NCI-H2029 (cell line): ENCODE results near the gene SH3BGR.
"Not testable (repeated sequence)": the region's sequence is repeated elsewhere in the genome, so short reads cannot be mapped to it uniquely, and the experiment has no call there.

ENCODE experiments used
- DNase-seq: peaks from one replicate; lab custom pipeline; 2025; lab: John Stamatoyannopoulos, UW

The SH3BGR gene

GRCh38 chr21:39515684-39516472 lies 64.1 kb downstream of the SH3BGR start:
- DNase-seq: no peak

GRCh38 chr21:39518055-39518846 lies 66.5 kb downstream of the SH3BGR start:
- DNase-seq: peak; percentile 87

DNA sequence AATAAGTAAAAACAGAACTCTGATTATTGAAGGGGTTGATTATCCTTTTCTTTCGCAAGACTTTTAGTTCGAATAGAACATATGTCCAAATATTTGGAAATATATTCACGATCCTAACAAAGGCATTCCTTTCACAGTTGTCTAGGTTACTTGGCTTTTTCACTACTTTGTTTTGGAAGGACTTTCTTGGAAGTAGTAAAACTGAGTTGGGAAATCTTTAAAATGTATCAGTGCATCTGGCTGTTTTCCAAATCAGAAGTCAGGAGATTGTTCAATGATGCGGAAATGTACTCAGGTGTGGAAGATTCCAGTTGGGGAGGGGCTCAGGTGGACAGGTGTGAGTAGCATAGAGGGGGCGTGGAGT lies 67.1 kb downstream of the SH3BGR start:
- no peak for DNase-seq

- no peak for DNase-seq
Observed at GRCh38 chr21:39519835-39520234, 68.1 kb downstream of the SH3BGR start.

DNA sequence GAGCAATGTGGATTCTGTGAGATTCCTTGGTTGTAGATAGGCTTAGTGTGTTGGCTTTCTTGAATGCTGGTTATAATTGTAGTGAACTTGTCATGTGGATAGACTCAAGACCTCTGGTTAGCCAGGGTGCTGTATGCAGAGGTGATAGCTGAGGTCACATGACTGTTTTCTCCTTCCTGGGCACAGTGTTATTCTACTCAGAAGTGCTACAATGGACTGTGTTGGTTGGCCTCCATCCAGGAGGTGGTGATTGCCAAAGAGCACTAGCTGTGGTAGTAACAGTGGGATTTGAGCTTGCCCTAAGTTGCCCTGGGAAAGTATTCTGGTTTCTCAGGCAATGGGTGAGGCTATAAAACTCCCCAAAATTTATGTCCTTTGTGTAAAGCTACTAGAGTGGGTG lies 71.6 kb downstream of the SH3BGR start:
- DNase-seq: peak; percentile 79

- no peak for DNase-seq
Observed at GRCh38 chr21:39523915-39524314, 72.1 kb downstream of the SH3BGR start.

DNA sequence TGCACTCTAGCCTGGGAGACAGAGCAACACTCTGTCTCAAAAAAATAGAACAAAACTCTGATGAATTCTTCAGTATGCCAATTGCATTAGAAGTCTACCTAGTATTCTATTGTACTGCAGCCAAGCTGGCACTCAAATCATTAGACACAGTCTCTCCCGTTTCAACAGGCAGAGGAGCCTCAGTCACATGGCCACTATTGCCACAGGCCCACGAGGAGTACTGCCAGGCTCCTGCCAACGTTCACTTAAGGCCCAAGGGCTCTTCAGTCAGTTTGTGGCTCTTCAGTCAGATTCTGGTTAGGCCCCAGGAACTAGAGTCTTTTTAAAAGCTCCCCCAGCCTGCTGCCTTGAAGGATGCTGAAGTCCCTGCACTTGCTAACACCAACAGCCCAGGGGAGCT lies 73.4 kb downstream of the SH3BGR start:
- peak; percentile 95 for DNase-seq

DNA sequence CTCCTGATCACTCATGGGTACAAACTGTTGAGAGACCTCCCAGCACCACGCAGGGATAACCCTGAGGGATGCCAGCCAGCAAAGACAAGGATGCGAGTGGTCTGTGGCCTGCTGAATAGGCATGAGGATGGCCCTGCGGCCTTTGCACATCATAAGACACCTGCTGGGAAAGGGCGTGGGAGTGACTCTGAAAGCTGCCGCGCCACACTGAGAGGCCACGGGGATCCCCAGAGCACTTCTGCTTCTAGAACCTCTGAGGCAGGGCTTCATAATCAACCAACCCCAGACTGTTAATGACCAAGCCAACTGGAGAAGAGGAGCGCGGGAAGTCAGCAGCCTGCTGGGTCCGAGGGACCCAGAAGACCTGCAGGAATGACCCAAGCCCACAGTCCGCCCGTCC lies 73.8 kb downstream of the SH3BGR start:
- no peak for DNase-seq

DNA sequence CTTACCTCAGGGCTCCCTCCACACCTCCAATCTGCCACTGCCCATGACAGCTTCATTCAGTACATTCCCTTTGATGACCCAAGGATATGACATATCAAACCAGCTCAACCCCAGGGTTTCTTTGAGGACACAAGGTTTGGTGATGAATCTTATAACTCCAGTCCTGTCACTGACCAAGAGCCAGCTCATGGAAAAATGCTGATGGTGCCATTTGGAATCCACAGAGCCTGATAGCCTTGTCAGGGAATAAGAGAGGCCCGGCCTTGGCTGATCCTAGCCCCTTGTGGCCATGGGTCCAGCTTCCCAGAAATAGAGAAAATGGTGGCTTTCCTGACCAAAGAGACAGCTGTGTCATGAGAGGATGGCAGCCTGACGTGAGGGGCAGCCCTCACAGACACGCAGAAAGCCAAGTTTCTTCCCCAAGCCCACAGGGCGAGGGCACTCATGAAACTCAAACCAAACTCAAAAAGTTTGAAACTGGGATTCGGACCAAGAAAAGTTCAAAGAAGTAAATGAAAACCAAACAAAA lies 75.4 kb downstream of the SH3BGR start:
- DNase-seq: no peak

DNA sequence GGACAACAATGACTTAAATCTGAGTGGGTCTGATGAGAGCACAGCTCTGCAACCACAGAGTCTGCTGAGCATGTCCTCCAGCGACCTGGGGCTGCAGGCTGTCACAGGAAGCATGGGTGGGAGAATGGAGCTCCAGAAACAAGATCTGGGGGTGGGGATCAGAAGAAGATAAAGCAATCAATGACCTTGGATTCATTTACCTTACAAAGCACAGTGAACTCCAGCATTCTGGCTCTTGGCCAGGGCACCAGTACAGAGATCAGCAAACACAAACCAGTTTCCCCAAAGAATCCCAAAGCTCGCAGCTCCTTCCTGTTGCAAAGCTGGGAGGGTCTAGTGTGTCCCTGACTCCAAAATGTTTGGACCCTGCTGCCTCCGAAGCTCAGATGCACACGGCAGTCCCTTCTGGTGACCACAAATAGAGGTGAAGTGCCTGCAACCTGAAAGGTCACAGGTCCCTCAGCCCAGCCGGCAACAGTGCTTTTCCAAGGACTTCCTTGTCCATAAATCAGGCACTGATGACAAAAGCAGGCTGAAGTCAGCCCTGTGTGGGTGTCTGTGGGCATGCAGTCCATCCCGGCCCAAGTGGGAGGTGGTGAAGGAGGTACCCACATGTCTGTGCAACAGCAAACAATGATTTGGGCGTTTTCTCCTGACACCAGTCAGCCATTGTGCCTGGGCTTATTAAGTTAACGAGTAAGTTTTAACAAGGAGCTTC lies 76.1 kb downstream of the SH3BGR start:
- DNase-seq: peak; percentile 69

DNA sequence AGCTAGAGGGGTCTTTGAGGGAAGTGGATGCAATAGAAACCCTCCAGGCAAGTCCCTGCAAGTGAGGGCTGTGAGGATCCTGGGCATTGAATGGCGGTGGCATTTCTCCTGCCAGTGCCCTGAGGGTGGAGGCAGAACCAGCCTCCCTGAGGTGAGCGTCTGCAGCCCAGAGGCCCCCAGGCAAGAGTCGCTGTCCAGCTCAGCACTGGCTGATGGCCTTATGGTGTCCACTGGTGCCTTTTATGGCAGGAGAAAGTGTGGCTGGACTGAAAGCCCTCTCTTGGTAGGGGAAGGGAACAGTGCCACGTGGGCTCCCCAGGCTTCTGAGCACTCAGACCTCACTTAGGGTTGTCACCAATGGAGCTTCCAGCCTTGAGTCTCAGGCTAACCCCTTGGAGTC lies 77.3 kb downstream of the SH3BGR start:
- no peak for DNase-seq

GRCh38 chr21:39531064-39531463 lies 79.3 kb downstream of the SH3BGR start:
- peak; percentile 15 for DNase-seq

GRCh38 chr21:39531840-39532239 lies 80.1 kb downstream of the SH3BGR start:
- peak; percentile 82 for DNase-seq

DNA sequence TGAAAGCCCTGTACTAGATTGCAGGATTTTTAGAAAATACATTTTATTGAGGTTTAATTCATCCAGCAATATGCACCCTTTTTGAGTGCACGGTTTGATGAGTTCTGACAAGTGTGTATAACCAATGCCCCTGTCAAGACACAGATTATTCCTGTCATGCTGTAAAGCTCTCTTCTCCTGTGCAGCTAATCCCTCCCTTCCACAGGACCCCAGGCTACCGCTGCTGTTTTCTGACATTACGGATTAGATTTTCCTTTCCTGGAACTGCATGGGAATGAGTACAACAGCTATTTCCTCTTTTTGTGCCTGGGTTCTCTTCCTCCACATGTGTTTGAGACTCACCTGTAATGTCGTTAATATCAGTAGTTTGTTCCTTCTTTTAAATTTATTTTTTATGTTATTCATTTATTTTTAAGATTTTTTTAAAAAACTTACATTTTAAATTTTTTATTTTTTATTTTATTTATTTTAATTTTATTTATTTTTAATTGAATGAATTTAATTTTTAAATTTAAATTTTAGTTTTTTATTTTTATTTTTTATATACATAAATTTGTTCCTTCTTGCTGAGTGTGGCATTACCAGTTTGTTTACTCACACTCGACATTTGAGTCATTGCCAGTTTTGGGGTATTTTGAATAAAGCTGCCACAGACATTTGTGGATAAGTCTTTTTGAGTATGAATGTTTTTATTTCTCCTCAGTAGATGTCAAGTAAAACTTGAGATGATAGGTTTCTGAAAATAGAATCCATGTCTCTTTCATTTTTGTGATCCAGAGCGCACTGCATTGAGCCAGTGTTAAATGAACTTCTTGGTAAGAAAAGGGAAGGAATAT lies 82.0 kb downstream of the SH3BGR start:
- peak; percentile 73 for DNase-seq

GRCh38 chr21:39535646-39536437 lies 84.1 kb downstream of the SH3BGR start:
- DNase-seq: no peak

- no peak for DNase-seq
Observed at GRCh38 chr21:39536835-39537234, 85.1 kb downstream of the SH3BGR start.

DNA sequence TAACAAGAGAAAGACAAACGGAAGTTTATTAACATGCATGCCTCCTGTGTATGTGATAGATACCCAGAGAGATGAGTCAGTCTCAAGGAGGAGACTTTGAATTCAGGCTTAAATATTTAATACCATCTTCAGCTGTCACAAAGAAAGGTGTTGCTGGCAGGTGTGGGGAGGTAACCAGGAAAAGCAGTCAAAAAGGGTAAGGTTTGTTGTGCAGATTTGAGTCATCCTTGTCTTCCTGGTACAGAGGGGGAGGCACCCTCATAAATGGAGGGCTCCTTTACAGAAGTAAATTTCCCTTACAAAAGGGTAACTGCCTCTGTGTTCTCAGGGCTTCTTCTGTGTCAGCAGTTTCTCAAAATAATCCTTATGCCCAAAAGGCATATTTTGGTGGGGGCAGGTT lies 85.8 kb downstream of the SH3BGR start:
- peak; percentile 36 for DNase-seq

DNA sequence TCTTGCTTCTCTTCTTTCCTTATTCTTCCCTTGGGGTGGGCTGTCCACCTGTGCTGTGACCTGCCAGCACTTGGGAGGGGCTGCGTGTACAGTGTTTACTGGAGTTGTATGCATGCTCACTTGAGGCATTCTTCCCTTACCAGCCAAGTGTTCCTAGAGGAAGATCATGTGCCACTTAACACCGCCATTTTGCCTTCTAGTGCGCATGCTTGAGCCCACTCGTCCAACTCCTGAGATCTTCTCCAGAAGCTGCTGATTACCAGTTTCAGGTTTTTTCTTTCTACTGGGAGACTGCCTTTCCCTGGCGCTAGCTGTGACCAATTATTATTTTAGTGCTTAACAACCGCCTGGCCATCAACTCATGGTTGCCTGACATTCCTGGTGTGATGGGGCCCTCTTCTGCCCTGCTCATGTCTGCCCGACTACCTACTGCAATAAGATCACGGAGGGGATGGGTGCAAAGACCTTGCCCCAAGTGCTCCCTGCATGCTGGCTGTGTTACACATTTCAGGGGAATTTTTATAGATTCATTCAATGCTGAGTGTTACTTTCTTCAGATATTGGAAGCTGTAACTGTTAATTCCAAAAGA lies 86.8 kb downstream of the SH3BGR start:
- peak; percentile 14 for DNase-seq

DNA sequence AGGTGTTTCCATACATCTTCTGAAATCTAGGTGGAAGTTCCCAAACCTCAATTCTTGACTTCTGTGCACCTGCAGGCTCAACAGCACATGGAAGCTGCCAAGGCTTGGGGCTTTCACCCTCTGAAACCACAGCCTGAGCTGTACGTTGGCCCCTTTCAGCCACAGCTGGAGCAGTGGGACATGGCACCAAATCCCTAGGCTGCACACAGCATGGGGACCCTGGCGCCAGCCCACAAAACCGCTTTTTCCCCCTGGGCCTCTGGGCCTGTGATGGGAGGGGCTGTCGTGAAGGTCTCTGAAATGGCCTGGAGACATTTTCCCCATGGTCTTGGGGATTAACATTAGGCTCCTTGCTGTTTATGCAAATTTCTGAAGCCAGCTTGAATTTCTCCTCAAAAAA lies 88.6 kb downstream of the SH3BGR start:
- not testable (repeated sequence) for DNase-seq

DNA sequence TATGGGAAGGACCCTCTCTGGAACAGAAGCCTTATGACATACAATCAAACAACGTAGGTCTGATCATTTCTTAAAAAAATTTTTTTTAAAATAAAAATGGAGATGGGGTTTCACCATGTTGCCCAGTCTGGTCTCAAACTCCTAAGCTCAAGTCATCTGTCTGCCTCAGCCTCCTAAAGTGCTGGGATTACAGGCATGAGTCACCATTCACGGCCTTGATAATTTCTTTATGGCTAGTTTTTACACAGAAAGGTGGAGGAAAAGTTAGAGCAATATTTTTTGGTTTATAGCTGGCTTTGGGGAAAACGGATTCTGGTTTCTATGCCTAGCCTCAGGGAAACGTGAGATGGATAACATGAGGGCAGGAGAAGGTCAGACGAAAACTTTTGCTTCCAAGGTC lies 91.0 kb downstream of the SH3BGR start:
- no peak for DNase-seq
